ENCODE results near the gene NEFH.

The NEFH gene

GRCh38 chr22:29493636-29494035 lies 13.6 kb downstream of the NEFH start:
- DNase-seq (ENCODE audit: low read depth in 2 of 2) = no peak

GRCh38 chr22:29499852-29500251 lies 19.8 kb downstream of the NEFH start:
- DNase-seq (ENCODE audit: low read depth in 2 of 2) = no peak

GRCh38 chr22:29503811-29504372 lies 23.9 kb downstream of the NEFH start:
- DNase-seq (ENCODE audit: low read depth in 2 of 2) = no peak

- no peak for DNase-seq (ENCODE audit: low read depth in 2 of 2)
Observed at GRCh38 chr22:29509298-29509697, 29.3 kb downstream of the NEFH start.

GRCh38 chr22:29509815-29510214 lies 29.8 kb downstream of the NEFH start:
- no peak for DNase-seq (ENCODE audit: low read depth in 2 of 2)

GRCh38 chr22:29510542-29510941 lies 30.5 kb downstream of the NEFH start:
- DNase-seq (ENCODE audit: low read depth in 2 of 2) = no peak

- no peak for DNase-seq (ENCODE audit: low read depth in 2 of 2)
Observed at GRCh38 chr22:29511126-29511862, 31.3 kb downstream of the NEFH start.

GRCh38 chr22:29512031-29512430 lies 32.0 kb downstream of the NEFH start:
- no peak for DNase-seq (ENCODE audit: low read depth in 2 of 2)

- no peak for DNase-seq (ENCODE audit: low read depth in 2 of 2)
Observed at GRCh38 chr22:29517215-29517908, 37.3 kb downstream of the NEFH start.

GRCh38 chr22:29518427-29518826 lies 38.4 kb downstream of the NEFH start:
- no peak for DNase-seq (ENCODE audit: low read depth in 2 of 2)

GRCh38 chr22:29519996-29520395 lies 40.0 kb downstream of the NEFH start:
- DNase-seq (ENCODE audit: low read depth in 2 of 2) = no peak

- no peak for DNase-seq (ENCODE audit: low read depth in 2 of 2)
Observed at GRCh38 chr22:29520851-29521250, 40.8 kb downstream of the NEFH start.

GRCh38 chr22:29521526-29521925 lies 41.5 kb downstream of the NEFH start:
- no peak for DNase-seq (ENCODE audit: low read depth in 2 of 2)

GRCh38 chr22:29523761-29524160 lies 43.7 kb downstream of the NEFH start:
- no peak for DNase-seq (ENCODE audit: low read depth in 2 of 2)

GRCh38 chr22:29524442-29525191 lies 44.6 kb downstream of the NEFH start:
- peak in 1 of 2 donors; percentile 7 for DNase-seq (ENCODE audit: low read depth in 2 of 2)

GRCh38 chr22:29528144-29528543 lies 48.1 kb downstream of the NEFH start:
- no peak for DNase-seq (ENCODE audit: low read depth in 2 of 2)

GRCh38 chr22:29530716-29531115 lies 50.7 kb downstream of the NEFH start:
- no peak for DNase-seq (ENCODE audit: low read depth in 2 of 2)

GRCh38 chr22:29531419-29531818 lies 51.4 kb downstream of the NEFH start:
- no peak for DNase-seq (ENCODE audit: low read depth in 2 of 2)

GRCh38 chr22:29536411-29536810 lies 56.4 kb downstream of the NEFH start:
- no peak for DNase-seq (ENCODE audit: low read depth in 2 of 2)

GRCh38 chr22:29539105-29539504 lies 59.1 kb downstream of the NEFH start:
- no peak for DNase-seq (ENCODE audit: low read depth in 2 of 2)
